ENCODE results near the gene CTSD.

- no peak for TF ChIP-seq SP1 (IDR thresholded peaks at IDR 0.05)
- no peak for TF ChIP-seq FOXA1 (IDR thresholded peaks at IDR 0.05)
- no peak for TF ChIP-seq PKNOX1 (IDR thresholded peaks at IDR 0.05)
- TF ChIP-seq HDGF (IDR thresholded peaks at IDR 0.05; ENCODE audit: borderline replicate concordance), result no peak
- TF ChIP-seq L3MBTL2 (conservative IDR thresholded peaks at IDR 0.05), result no peak
- TF ChIP-seq NFRKB (IDR thresholded peaks at IDR 0.05), result no peak
- TF ChIP-seq BHLHE40 (IDR thresholded peaks at IDR 0.05; ENCODE audit: borderline replicate concordance), result no peak
- no peak for TF ChIP-seq LEF1 (IDR thresholded peaks at IDR 0.05; ENCODE audit: borderline replicate concordance)
- no peak for TF ChIP-seq SUZ12 (IDR thresholded peaks at IDR 0.05)
- TF ChIP-seq FOXK2 (IDR thresholded peaks at IDR 0.05), result no peak
These were observed 9.6 kb upstream of the CTSD start for GRCh38 chr11:1773131-1773993.

All from HEK293T (cell line).